Calu3 (cell line): ENCODE data around the gene CDC23. TPM values are rescaled to one million over a fixed set of nuclear protein-coding genes. Genes with fewer than 3 reads are reported as not detected.
"Not testable (repeated sequence)": the region's sequence is repeated elsewhere in the genome, so short reads cannot be mapped to it uniquely, and the experiment has no call there.

Experiments
- BruUV-seq: library from RNA; stranded (reverse); fragments of 400-500 nt; replicated peaks from 2 replicates; lab custom pipeline; 2021; lab: Mats Ljungman, UMichigan
- CTCF ChIA-PET: fragments of 300-600 bp; sonication (Branson Sonifier 250); formaldehyde crosslinking; loops from one replicate; lab custom pipeline; 2022; ENCODE audit warnings: antibody characterized with exemption; lab: Charles Lee
- DNase-seq: peaks from one replicate; pipeline ENCODE4 v3.0.0; 2022
- H3K27ac Mint-ChIP-seq: one replicate; pipeline ENCODE4 v1.8.0; 2022; ENCODE audit warnings: mixed read lengths; ENCODE audit not compliant: unreplicated experiment
- H3K27me3 Mint-ChIP-seq: one replicate; pipeline ENCODE4 v1.8.0; 2022; ENCODE audit warnings: mixed read lengths; ENCODE audit not compliant: unreplicated experiment
- H3K36me3 Mint-ChIP-seq: one replicate; pipeline ENCODE4 v1.8.0; 2022; ENCODE audit warnings: mild to moderate bottlenecking, moderate library complexity, mixed read lengths; ENCODE audit not compliant: insufficient read depth, unreplicated experiment
- H3K4me1 Mint-ChIP-seq: one replicate; pipeline ENCODE4 v1.8.0; 2022; ENCODE audit warnings: mild to moderate bottlenecking, low read depth, mixed read lengths; ENCODE audit not compliant: unreplicated experiment
- H3K4me3 Mint-ChIP-seq: one replicate; pipeline ENCODE4 v1.8.0; 2022; ENCODE audit warnings: mild to moderate bottlenecking, low read depth, moderate library complexity, mixed read lengths; ENCODE audit not compliant: unreplicated experiment
- H3K9me3 Mint-ChIP-seq: one replicate; pipeline ENCODE4 v1.8.0; 2022; ENCODE audit warnings: low read depth, mixed read lengths; ENCODE audit not compliant: unreplicated experiment
- CTCF ChIP-seq: fragments of 200-600 bp; IDR thresholded peaks from one replicate; pipeline ENCODE4 v1.8.0; 2022; ENCODE audit warnings: antibody characterized with exemption; ENCODE audit not compliant: unreplicated experiment
- intact Hi-C: fragments of 100-400 bp; cut with micrococcal nuclease; formaldehyde crosslinking; loops from one replicate; pipeline ENCODE4 v1.10.0; 2022; ENCODE audit not compliant: unreplicated experiment
- total RNA-seq: library from RNA; stranded (reverse); gene quantifications from 2 replicates; pipeline ENCODE4 v1.2.3, GENCODE V29; 2022

Gene CDC23
- total RNA-seq, 1 experiment from 2014 or later: 46.9 TPM

GRCh38 chr5:138216799-138217198, 3.7 kb upstream of the CDC23 start:
- BruUV-seq: no TSS peak
- intact Hi-C loops: no loop called here

GRCh38 chr5:138212828-138213160, 329 bp downstream of the CDC23 start:
- intact Hi-C loops: loop anchor here (1.0 kb wide), 2 partner anchors 34 to 71 kb away; partner anchors contain the start of gene BRD8
- Mint-ChIP-seq H3K36me3 (peaks cover 29% of the 10 kb centered on the region), H3K27me3 (no peaks in the 10 kb centered on the region), H3K4me1 (peaks cover 19% of the 10 kb centered on the region), H3K27ac (peak overlapping the region; percentile 99), H3K4me3 (peak overlapping the region; percentile 99), H3K9me3 (no peaks in the 10 kb centered on the region)
- peak; percentile 7 for DNase-seq
- CTCF ChIA-PET: interaction anchor here (0.9 to 1.9 kb wide), 4 partner anchors 26 to 140 kb away, joined by 3 to 5 read pairs (median 3); partner anchors contain the start of gene KDM3B
- TSS peak; percentile 65 for BruUV-seq
- no peak for TF ChIP-seq CTCF

More at GRCh38 chr5:138216799-138217198, 3.7 kb upstream of the CDC23 start:
- H3K27me3 Mint-ChIP-seq: no peaks in the 10 kb centered on the region
- H3K4me1 Mint-ChIP-seq: peaks cover 11% of the 10 kb centered on the region
- no peak for TF ChIP-seq CTCF
- H3K27ac Mint-ChIP-seq: no peak overlapping the region
- peaks cover 2% of the 10 kb centered on the region for H3K9me3 Mint-ChIP-seq
- no peak for DNase-seq
- CTCF ChIA-PET: no interaction called here
- H3K4me3 Mint-ChIP-seq: no peak overlapping the region
- peaks cover 16% of the 10 kb centered on the region for H3K36me3 Mint-ChIP-seq

GRCh38 chr5:138210985-138211384, 2.1 kb downstream of the CDC23 start:
- Mint-ChIP-seq H3K27ac (no peak overlapping the region), H3K27me3 (no peaks in the 10 kb centered on the region), H3K9me3 (no peaks in the 10 kb centered on the region), H3K4me1 (peaks cover 19% of the 10 kb centered on the region), H3K4me3 (no peak overlapping the region), H3K36me3 (peaks cover 40% of the 10 kb centered on the region)
- intact Hi-C loops: no loop called here
- DNase-seq: no peak
- no TSS peak for BruUV-seq
- CTCF ChIA-PET: no interaction called here
- TF ChIP-seq CTCF: no peak

- H3K27me3 Mint-ChIP-seq, H3K27ac Mint-ChIP-seq, H3K4me3 Mint-ChIP-seq, H3K4me1 Mint-ChIP-seq, intact Hi-C loops, BruUV-seq, DNase-seq, H3K9me3 Mint-ChIP-seq: not testable (repeated sequence)
- H3K36me3 Mint-ChIP-seq: peaks cover 57% of the 10 kb centered on the region
- CTCF ChIA-PET: interaction anchor here (0.5 kb wide), 1 partner anchor 35 kb away, joined by 3 read pairs; no protein-coding TSS in a partner anchor
Measured at GRCh38 chr5:138193859-138194258, 19.3 kb downstream of the CDC23 start.

GRCh38 chr5:138192826-138193225, 20.3 kb downstream of the CDC23 start:
- Mint-ChIP-seq H3K36me3 (peaks cover 60% of the 10 kb centered on the region), H3K4me3 (no peak overlapping the region), H3K9me3 (no peaks in the 10 kb centered on the region), H3K27me3 (no peaks in the 10 kb centered on the region), H3K27ac (no peak overlapping the region), H3K4me1 (no peaks in the 10 kb centered on the region)
- intact Hi-C loops: no loop called here
- no peak for DNase-seq
- CTCF ChIA-PET: no interaction called here
- TF ChIP-seq CTCF: no peak
- no TSS peak for BruUV-seq
